Superior temporal gyrus (tissue), 1 donor: ENCODE results near the gene EDN1.

Source experiments
- DNase-seq: peaks from one replicate; pipeline ENCODE4 v3.0.0-alpha.2; 2016; ENCODE audit errors: extremely low spot score

The EDN1 gene

GRCh38 chr6:12269110-12269509, 21.1 kb upstream of the EDN1 start:
- DNase-seq: no peak

- DNase-seq: no peak
Observed at GRCh38 chr6:12270551-12271230, 19.5 kb upstream of the EDN1 start.

GRCh38 chr6:12271594-12271993, 18.6 kb upstream of the EDN1 start:
- DNase-seq: no peak

GRCh38 chr6:12271997-12272396, 18.2 kb upstream of the EDN1 start:
- no peak for DNase-seq

- no peak for DNase-seq
Observed at GRCh38 chr6:12275107-12275506, 15.1 kb upstream of the EDN1 start.

DNA sequence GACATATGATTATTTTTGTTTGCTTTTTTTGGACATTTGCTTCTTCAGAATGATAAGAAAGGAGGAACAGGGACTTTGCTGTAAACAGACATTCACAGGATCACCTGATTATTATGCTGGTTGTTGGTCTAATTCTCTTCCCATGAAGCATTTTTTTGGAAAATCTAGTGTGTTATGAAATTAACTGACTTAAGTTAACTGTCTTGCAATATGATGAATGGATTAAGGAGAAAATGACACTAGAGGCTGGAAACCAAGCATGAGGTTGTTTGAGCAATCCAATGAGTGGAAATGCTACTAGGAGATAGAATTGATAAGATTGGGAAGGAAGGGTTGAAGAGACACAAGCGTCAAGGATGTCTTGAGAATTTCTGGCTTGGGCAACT, 13.2 kb upstream of the EDN1 start:
- DNase-seq: no peak

DNA sequence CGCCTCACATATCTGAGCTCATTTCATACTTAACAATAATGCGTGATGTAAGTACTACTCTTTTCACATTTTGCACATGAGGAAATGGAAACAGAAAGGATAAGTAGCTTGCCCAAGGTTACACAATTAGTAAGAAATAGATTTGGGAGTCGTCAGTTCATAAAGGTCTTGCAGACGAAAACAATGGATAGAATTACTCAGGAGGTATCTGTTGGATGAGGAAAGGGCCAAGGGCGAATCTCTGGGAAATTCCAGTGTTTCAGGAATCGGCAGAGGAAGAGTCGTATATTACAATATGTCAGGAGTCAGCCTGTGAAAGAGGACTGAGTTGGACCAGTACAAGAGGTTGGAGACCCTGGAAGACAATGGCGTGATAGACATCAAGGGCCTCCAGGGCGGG, 12.8 kb upstream of the EDN1 start:
- no peak for DNase-seq

- no peak for DNase-seq
Observed at GRCh38 chr6:12278915-12279314, 11.2 kb upstream of the EDN1 start.

GRCh38 chr6:12279322-12280091, 10.7 kb upstream of the EDN1 start:
- no peak for DNase-seq

DNA sequence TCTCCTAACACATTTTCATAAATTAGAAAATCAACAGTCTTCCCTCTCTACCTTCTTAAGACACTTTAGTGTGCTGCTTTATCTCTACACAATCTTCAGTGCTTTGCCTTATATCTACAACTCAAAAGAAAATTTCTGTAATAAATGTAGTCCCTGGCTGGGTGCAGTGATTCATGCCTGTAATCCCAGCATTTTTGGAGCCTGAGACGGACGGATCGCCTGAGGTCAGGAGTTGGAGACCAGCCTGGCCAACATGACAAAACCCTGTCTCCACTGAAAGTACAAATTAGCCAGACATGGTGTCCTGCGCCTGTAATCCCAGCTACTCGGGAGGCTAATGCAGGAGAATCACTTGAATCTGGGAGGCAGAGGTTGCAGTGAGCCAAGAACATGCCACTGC, 9.7 kb upstream of the EDN1 start:
- no peak for DNase-seq

- DNase-seq: no peak
Observed at GRCh38 chr6:12280902-12281301, 9.3 kb upstream of the EDN1 start.

- no peak for DNase-seq
Observed at GRCh38 chr6:12283904-12284303, 6.3 kb upstream of the EDN1 start.

DNA sequence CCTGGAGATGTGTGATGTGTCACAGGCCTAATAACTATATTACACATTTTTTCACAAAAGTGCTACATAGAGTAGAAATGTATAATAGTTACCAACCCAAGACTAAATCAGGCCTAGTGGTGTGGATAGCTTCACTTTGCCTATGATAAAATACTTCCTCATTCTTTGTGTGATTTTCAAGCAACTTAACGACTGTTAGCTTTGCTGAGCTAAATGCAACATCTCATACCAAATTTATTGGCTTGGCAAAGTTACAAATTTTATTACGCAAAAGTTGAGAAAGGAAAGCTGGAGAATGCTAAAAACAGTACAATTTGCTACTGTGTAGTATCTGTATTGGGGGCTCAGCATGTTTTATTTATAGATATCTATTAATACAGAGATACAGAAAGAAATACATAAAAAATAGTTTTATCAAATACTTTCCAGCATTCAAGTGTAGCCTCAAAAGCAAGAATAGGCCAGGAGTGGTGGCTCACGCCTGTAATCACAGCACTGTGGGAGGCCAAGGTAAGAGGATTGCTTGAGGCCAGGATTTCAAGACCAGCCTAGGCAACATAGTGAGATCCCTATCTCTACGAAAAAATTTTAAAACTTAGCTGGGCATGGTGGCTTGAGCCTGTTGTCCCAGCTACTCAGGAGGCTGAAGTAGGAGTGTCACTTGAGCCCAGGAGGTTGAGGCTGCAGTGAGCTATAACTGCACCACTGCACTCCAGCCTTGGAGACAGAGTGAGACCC, 3.6 kb upstream of the EDN1 start:
- no peak for DNase-seq

- no peak for DNase-seq
Observed at GRCh38 chr6:12288211-12288618, 1.9 kb upstream of the EDN1 start.

DNA sequence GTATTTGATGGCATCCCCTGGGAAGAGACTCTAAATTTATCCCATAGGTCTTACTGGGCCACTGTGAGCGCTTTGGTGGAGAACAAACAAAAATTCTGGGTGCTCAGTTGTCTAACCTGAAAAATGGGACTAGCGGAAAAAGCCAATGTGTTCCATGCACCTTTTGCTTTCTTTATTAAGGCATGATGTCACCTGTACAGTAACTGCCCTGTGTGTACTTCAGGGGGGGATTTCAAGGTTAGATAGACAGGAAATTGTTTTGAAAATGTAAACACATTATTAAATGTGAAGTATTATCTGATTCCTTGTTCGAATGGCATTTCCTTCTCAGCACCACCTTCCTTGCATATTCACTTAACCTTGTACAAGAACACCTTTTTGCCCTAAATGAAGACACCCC, 1.2 kb upstream of the EDN1 start:
- DNase-seq: no peak

- DNase-seq: peak; percentile 49
Observed at GRCh38 chr6:12289365-12289919, 719 bp upstream of the EDN1 start.

DNA sequence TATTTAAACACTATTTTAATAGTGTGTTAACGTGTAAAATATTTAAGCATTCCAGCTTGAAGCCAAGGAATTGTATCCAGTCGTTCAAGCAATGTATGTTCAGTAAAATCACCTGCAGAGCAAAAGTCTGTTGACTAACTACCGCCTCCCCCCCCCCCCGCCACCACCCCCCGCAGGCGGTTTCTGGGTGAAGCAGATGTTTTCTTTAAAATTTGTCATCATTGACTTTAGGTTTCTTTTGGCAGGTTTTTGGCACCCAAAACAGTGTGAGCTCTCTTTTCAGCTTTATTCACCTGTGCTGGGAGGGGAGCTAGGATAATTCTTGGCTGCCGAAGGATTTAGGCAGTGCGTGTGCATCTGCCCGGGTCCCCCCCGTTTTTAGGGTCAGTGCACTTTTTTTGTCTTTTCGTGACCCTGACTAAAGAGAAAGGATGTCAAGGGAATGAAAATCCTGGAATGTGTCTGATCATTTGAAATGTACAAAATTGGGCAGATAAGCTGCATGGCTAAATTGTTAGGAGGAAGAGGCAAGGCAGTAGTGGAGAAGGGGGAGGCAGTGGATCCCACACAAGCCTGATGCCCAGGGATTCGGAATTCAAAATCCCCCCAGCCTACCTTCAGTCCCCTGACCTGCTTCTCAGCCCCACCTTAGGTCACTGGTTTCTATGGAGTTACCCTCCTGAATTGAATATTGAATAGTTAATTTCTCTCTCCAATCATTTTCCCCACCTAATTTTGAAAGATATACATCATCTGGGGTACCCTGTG, 1.1 kb downstream of the EDN1 start:
- no peak for DNase-seq

DNA sequence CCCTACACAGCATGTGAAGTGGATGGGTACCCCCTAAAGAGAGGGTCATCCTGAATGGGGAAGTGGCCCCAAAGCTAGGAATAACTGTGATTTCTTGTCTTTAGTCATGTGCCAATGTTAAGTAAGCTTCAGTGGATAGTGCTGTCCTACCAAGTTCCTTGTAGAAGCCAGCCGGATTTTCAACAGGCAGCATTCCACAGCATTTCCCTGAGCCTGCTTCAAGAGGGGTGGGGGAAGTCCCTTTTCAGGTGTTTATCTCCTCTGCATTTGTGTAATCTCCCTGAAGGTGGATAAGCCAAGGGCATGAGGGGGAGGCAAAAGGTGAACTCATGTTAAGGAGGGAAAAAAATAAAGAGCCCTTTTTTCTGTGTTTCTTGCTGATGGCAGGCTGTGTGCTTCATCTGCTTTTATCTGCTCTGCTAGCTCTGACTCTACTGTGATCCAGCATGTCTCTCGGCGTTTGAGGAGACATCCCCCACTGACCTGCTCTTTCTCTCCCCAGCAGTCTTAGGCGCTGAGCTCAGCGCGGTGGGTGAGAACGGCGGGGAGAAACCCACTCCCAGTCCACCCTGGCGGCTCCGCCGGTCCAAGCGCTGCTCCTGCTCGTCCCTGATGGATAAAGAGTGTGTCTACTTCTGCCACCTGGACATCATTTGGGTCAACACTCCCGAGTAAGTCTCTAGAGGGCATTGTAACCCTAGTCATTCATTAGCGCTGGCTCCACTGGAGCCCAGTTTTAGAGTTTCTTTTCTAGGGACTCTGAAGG, 1.9 kb downstream of the EDN1 start:
- DNase-seq: no peak

GRCh38 chr6:12293235-12293930, 3.2 kb downstream of the EDN1 start:
- no peak for DNase-seq
